GM12865 (cell line): ENCODE measurements around the gene ALOX15.
"Not testable (repeated sequence)": the region's sequence is repeated elsewhere in the genome, so short reads cannot be mapped to it uniquely, and the experiment has no call there.

Experiments used
- DNase-seq: peaks from one replicate; pipeline ENCODE4 v3.0.0; 2010; ENCODE audit warnings: low read depth
- H3K4me3 ChIP-seq: 2 replicates; pipeline ENCODE4 v1.5.1; 2011; ENCODE audit warnings: mild to moderate bottlenecking, low read depth, low read length, control low read depth
- TF ChIP-seq, protein P1 (sequence below): IDR thresholded peaks from 2 replicates; pipeline ENCODE4 v1.5.1; 2011; ENCODE audit warnings: low read length, control low read depth, low read depth, inconsistent platforms; ENCODE audit not compliant: insufficient read depth; ENCODE audit errors: missing control alignments

Gene ALOX15

DNA sequence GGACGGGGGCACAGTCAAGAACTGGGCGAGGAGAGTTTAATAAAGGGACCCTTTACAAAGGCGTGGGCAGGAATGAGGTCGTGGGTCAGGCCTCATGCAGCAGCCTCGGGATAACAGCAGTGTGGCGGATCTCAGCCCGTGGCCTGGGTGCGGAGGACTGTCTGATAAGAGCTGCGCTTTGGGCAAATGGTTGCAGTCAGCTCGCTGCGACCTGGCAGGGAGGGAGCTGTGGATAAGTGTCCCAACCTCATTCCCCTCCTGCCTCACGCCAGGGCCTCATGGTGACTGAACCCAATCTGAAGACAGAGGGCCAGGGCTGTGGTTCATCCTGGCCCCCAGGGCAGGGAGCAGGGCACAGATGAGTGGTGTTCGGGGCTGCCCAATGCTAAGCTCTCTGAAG is 43.5 kb downstream of the ALOX15 start:
- DNase-seq = no peak
- no peak overlapping the region for H3K4me3 ChIP-seq
- TF ChIP-seq, protein P1, sequence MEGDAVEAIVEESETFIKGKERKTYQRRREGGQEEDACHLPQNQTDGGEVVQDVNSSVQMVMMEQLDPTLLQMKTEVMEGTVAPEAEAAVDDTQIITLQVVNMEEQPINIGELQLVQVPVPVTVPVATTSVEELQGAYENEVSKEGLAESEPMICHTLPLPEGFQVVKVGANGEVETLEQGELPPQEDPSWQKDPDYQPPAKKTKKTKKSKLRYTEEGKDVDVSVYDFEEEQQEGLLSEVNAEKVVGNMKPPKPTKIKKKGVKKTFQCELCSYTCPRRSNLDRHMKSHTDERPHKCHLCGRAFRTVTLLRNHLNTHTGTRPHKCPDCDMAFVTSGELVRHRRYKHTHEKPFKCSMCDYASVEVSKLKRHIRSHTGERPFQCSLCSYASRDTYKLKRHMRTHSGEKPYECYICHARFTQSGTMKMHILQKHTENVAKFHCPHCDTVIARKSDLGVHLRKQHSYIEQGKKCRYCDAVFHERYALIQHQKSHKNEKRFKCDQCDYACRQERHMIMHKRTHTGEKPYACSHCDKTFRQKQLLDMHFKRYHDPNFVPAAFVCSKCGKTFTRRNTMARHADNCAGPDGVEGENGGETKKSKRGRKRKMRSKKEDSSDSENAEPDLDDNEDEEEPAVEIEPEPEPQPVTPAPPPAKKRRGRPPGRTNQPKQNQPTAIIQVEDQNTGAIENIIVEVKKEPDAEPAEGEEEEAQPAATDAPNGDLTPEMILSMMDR = no peak

DNA sequence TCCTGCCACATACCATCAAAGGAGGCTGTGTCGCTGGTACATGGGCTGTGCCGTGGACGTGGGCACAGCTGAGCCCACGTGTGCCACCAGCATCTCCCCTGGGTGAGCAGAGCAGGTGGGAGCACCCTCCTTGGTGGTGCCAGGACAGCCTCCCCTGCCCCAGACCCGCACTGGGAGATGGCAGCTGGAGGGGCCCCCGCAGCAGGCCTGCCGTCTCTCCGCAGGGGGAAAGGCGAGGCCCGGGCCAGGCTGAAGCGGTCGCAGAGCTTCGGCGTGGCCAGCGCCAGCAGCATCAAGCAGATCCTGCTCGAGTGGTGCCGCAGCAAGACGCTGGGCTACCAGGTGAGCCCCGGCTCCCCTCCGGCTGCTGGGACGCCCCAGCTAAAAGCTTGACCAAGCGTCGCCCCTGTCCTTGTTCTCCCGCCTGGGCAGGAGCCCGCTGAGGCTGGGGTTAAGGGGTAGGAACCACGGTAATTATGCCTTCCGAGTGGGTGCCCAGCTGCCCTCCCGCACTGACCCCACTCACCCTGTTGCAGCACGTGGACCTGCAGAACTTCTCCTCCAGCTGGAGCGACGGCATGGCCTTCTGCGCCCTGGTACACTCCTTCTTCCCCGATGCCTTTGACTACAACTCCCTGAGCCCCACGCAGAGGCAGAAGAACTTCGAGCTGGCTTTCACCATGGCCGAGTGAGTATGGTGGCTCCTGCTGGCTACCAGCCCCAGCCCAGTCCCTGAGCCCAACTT is 44.7 kb downstream of the ALOX15 start:
- TF ChIP-seq, protein P1 = no peak
- no peak for DNase-seq
- H3K4me3 ChIP-seq = no peak overlapping the region

DNA sequence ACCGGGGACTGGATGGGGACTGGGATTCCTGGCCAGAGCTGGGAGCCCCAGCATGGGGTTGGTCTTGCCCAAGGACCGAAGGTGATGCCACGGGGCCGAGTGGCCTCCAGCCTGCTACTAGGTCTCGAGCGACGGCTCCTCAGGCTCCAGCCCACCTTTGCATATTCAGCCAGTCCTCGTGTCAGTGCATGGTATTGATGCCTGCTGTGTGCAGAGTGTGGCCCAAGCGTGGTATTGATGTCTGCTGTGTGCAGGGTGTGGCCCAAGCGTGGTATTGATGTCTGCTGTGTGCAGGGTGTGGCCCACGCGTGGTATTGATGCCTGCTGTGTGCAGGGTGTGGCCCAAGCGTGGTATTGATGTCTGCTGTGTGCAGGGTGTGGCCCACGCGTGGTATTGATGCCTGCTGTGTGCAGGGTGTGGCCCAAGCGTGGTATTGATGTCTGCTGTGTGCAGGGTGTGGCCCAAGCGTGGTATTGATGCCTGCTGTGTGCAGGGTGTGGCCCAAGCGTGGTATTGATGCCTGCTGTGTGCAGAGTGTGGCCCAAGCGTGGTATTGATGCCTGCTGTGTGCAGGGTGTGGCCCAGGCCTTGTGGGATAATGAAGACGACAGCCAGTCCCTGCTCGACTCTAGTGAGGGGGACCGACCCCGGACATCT is 45.7 kb downstream of the ALOX15 start:
- H3K4me3 ChIP-seq = not testable (repeated sequence)

DNA sequence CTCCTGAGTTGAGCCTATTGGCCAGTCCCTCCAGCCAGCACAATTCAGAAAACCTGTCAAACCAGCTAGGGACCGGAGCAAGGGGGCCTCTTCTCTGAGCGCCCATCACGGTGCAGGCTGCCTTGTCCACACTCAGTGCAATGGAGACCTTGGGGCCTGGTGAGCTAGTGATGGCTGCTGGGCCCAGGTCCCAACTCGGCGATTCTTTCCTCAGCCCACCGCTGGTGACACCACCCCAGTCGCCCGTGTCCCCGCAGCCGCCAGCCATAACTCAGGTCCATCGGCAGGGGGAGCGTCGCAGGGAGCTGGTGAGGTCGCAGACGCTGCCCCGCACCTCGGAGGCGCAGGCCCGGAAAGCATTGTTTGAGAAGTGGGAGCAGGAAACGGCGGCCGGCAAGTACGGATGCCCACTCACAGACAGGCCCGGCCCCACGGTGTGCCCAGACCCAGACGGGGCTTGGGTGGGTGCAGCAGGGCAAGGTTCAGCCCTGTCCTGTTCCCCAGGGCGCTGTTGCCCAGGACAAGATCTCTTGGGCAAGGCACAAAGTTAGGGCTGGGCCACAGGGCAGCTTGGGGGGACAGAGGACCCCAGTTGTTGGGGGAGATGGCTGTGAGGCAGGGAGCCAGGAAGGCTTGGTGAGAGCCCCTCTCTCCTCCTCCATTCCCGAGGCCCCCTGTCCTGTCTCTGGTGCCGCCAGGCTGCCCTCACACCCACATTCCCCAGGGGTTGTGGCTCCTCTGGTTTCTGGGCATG is 46.4 kb downstream of the ALOX15 start:
- peak; percentile 54 for DNase-seq
- H3K4me3 ChIP-seq = no peak overlapping the region
- TF ChIP-seq, protein P1 = peak; percentile 47

More for the DNA sequence above, 45.7 kb downstream of the ALOX15 start:
- DNase-seq = not testable (repeated sequence)

DNA sequence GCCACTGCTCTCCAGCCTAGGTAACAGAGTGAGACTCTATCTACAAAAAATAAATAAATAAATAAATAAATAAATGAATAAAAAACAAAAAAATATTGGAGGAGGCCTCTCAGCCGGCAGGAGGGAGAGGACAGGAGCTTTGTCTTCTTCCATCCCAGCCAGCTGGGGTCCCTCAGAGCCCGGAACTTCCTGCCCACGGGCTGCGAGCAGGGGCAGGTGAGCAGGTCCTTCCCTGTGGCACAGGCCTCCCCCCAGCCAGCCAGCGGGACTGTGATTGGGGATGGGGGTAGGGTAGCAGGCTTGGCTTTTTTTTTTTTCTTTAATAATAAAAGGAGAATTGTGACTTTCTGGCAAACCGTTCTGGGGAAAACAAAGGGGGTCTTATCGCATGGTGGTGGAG is 47.1 kb downstream of the ALOX15 start:
- TF ChIP-seq, protein P1 = no peak
- no peak overlapping the region for H3K4me3 ChIP-seq
- DNase-seq = no peak

DNA sequence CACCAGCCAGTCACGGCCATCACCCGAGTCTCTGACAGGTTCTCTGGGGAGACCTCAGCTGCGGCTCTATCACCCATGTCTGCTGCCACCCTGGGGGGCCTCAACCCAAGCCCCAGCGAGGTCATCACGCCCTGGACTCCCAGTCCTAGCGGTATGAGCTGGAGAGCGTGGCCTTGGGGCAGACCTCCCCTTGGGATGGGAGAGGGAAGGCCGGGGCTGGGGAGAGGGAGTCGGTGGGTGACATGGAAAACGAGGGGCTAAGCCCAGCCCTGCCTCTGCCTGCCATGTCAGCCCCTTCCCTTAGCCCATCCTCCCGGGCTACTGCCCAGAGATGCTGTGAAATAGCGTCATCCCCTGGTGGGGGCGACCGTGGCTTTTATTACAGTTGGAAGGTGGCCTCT is 48.5 kb downstream of the ALOX15 start:
- no peak for DNase-seq
- H3K4me3 ChIP-seq = no peak overlapping the region
- TF ChIP-seq, protein P1 = no peak
